HepG2 (cell line): Measurements from ENCODE around the gene ARFGEF3. TPM values are rescaled to one million over a fixed set of nuclear protein-coding genes. Genes with fewer than 3 reads are reported as not detected.

ENCODE experiments used
- ATAC-seq: fragments of 200-7000 bp; cut with Tn5 transposase; 3 replicates; pipeline ENCODE4 v1.9.1; 2020; ENCODE audit warnings: mild to moderate bottlenecking, moderate library complexity
- BruUV-seq: library from RNA; stranded (reverse); fragments of 400-500 nt; replicated peaks from 2 replicates; lab custom pipeline; 2021; lab: Mats Ljungman, UMichigan
- CTCF ChIA-PET: fragments of 300-600 bp; formaldehyde crosslinking; extraction: SDS; loops from one replicate; lab custom pipeline; 2021; ENCODE audit warnings: low total read pairs, inconsistent platforms, low intra/inter-chr PET ratio; lab: Yijun Ruan, JAX
- POLR2A ChIA-PET: fragments of 350-600 bp; sonication (Branson Sonifier 250); formaldehyde crosslinking; loops from one replicate; lab custom pipeline; 2020; ENCODE audit warnings: antibody characterized with exemption, inconsistent platforms; lab: Yijun Ruan, JAX
- DNase-seq: peaks from one replicate; pipeline ENCODE4 v3.0.0-alpha.2; 2015; ENCODE audit warnings: low spot score
- FAIRE-seq: peaks from 3 replicates; lab custom pipeline; 2011; peaks lifted over from hg19 to GRCh38; lab: Jason Lieb, UNC
- H2AFZ ChIP-seq: one replicate; pipeline ENCODE4 v1.6.1; 2011; ENCODE audit warnings: low read length, inconsistent platforms
- H3K27ac ChIP-seq: fragments of 300-600 bp; 3 replicates; pipeline ENCODE4 v1.8.0; 2011; ENCODE audit warnings: mixed run types, mild to moderate bottlenecking, mixed read lengths, low read length, inconsistent platforms; ENCODE audit not compliant: insufficient read depth; ENCODE audit errors: extremely low read length
- H3K27me3 ChIP-seq, 2 experiments: fragments of 200-600 bp in 1 of 2; 2 replicates in 1 of 2; 3 replicates in 1 of 2; pipeline versions ENCODE4 v1.6.0 to v1.8.0; 2011; ENCODE audit warnings: low read length in 2 of 2, mild to moderate bottlenecking in 2 of 2, moderate library complexity in 2 of 2, inconsistent platforms in 1 of 2; ENCODE audit not compliant: insufficient read depth in 2 of 2, control insufficient read depth in 1 of 2
- H3K36me3 ChIP-seq, 2 experiments: fragments of 200-600 bp in 1 of 2; replicated peaks in 1 of 2; 2 replicates in 1 of 2; 3 replicates in 1 of 2; pipeline versions ENCODE4 v1.5.1 to v1.8.0; 2011; ENCODE audit warnings: low read length in 2 of 2, inconsistent platforms in 1 of 2; ENCODE audit not compliant: insufficient read depth in 2 of 2, control insufficient read depth in 1 of 2
- H3K4me1 ChIP-seq: 2 replicates; pipeline ENCODE4 v1.5.1; 2012; ENCODE audit warnings: low read length, inconsistent platforms; ENCODE audit not compliant: insufficient read depth
- H3K4me2 ChIP-seq: 2 replicates; pipeline ENCODE4 v1.6.0; 2011; ENCODE audit warnings: low read depth, low read length, inconsistent platforms
- H3K4me3 ChIP-seq, 3 experiments: fragments of 200-600 bp in 1 of 3; sonication (generic), shearing (Covaris generic) in 1 of 3; replicated peaks in 1 of 3; 2 replicates each; pipeline ENCODE4 v1.5.1; 2011 to 2016; ENCODE audit warnings: low read length in 3 of 3, inconsistent platforms in 2 of 3, low read depth in 2 of 3, mild to moderate bottlenecking in 2 of 3, control low read depth in 1 of 3, mixed read lengths in 1 of 3; ENCODE audit not compliant: insufficient read depth in 1 of 3
- H3K79me2 ChIP-seq: one replicate; pipeline ENCODE4 v1.6.1; 2011; ENCODE audit warnings: low read length, inconsistent platforms; ENCODE audit not compliant: insufficient read depth
- H3K9ac ChIP-seq: 2 replicates; pipeline ENCODE4 v1.6.0; 2011; ENCODE audit warnings: mild to moderate bottlenecking, low read depth, low read length, inconsistent platforms; ENCODE audit not compliant: insufficient read depth
- H3K9me3 ChIP-seq: 2 replicates; pipeline ENCODE4 v1.5.1; 2012; ENCODE audit warnings: mild to moderate bottlenecking, low read length
- H4K20me1 ChIP-seq: 2 replicates; pipeline ENCODE4 v1.6.0; 2011; ENCODE audit warnings: inconsistent platforms, mild to moderate bottlenecking, low read length, moderate library complexity; ENCODE audit not compliant: insufficient read depth
- GABPA ChIP-seq, 2 experiments: IDR thresholded peaks; 2 replicates each; pipeline ENCODE4 v1.6.1; 2011 to 2016; ENCODE audit warnings: low read depth in 2 of 2, low read length in 1 of 2, missing biosample characterization in 1 of 2, missing genetic modification characterization in 1 of 2
- KAT7 ChIP-seq: IDR thresholded peaks from 2 replicates; pipeline ENCODE4 v1.6.1; 2018; ENCODE audit warnings: borderline replicate concordance, missing compliant biosample characterization
- KDM1A ChIP-seq: IDR thresholded peaks from 2 replicates; pipeline ENCODE4 v1.6.1; 2016; ENCODE audit warnings: missing compliant biosample characterization
- KIAA2018 ChIP-seq: sonication (generic); formaldehyde crosslinking; IDR thresholded peaks from 2 replicates; pipeline ENCODE4 v1.5.0; 2020; ENCODE audit warnings: mild to moderate bottlenecking, missing genetic modification reagents, borderline replicate concordance
- MYNN ChIP-seq: sonication (generic); formaldehyde crosslinking; IDR thresholded peaks from 2 replicates; pipeline ENCODE4 v1.4.0; 2020; ENCODE audit warnings: mild to moderate bottlenecking, low read depth, missing genetic modification reagents
- NFIC ChIP-seq: IDR thresholded peaks from 2 replicates; pipeline ENCODE4 v1.6.1; 2012; ENCODE audit warnings: mild to moderate bottlenecking, low read length, inconsistent platforms
- TGIF2 ChIP-seq: IDR thresholded peaks from 2 replicates; pipeline ENCODE4 v1.6.1; 2016; ENCODE audit warnings: control low read depth, missing compliant biosample characterization
- ZNF430 ChIP-seq: sonication (generic); formaldehyde crosslinking; IDR thresholded peaks from 2 replicates; pipeline ENCODE4 v1.9.0; 2021; ENCODE audit warnings: mild to moderate bottlenecking, missing genetic modification reagents
- WGBS: methylation state at CpG from one replicate; pipeline ENCODE4 v1.1.6; 2017; ENCODE audit warnings: low lambda C conversion rate; 5-methylcytosine and 5-hydroxymethylcytosine counted together
- in situ Hi-C: cut with HindIII; loops from 2 replicates; pipeline ENCODE4 v1.10.0; 2017; ENCODE audit warnings: low pct_unique_long_range_greater_than_20kb; ENCODE audit not compliant: extremely low pct_ligation_motif_present
- intact Hi-C: fragments of 100-400 bp; cut with micrococcal nuclease; formaldehyde crosslinking; loops from one replicate; pipeline ENCODE4 v1.10.0; 2022; ENCODE audit not compliant: unreplicated experiment
- polyA plus RNA-seq, 8 experiments: library from polyadenylated mRNA; depleted of rRNA in 3 of 8; stranded (reverse) in 7 of 8; unstranded in 1 of 8; fragments of >200 nt; fragmentation: Illumina TruSeq in 4 of 8; extraction: Trizol in 4 of 8; gene quantifications; 2 replicates each; pipeline versions ENCODE4 v1.2.1 to v1.2.3, GENCODE V29; 2011 to 2016; ENCODE audit warnings: low read depth in 4 of 8, missing spikeins in 1 of 8, mixed read lengths in 1 of 8; ENCODE audit not compliant: insufficient read depth in 1 of 8
- total RNA-seq, 5 experiments: library from RNA; depleted of rRNA; stranded (reverse); fragments of >200 nt; fragmentation: Illumina TruSeq; extraction: Trizol; gene quantifications; 2 replicates each; pipeline ENCODE4 v1.2.3, GENCODE V29; 2016; ENCODE audit warnings: low read depth in 1 of 5

The ARFGEF3 gene
- total and polyA plus RNA-seq, 2 of the 13 experiments (the other 11 are each of a cell fraction or from before 2014, with no cell fraction given), result 0.60 to 2.6 TPM

DNA sequence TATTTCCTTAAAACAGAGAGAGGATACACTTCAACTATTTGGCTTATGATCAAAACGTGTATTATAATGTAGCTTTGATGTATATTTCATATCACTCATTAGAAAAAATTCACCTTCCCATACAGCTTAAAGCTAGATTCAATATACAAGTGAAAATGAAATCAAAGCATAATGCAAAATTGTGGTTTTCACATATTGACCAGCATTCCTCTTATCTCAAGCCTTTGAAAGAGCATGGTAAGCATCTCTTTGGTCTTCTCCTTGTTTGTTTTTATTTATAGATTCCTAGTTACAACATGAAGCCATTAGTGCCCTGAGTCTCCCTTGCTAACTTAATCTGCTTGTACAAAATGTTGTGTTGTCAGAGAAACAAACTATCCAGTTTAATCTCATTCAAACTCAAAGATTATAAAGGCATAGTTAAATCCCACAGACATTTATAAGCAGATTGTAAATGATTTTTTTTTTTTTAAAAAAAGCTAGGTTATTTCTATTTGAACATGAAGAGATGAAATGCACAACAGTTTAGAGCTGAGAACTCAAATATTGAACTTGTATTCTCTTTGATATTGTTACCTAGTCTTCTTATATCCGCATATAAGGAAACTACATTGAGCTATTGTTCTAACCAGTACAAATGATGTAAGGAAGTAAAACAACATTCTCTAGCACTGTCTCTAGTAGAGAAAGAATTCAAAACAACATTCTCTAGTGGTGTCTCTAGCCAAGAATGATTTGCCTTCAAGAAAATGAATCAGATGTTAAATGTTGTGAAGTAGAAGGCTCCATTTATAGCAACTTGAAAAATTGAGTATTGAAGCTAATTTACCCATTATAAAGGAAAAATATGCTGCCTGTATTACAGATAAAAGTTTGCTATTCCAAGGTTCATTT lies 184.8 kb downstream of the ARFGEF3 start:
- in situ Hi-C loops, result no loop called here
- no peak overlapping the region for H3K9ac ChIP-seq
- POLR2A ChIA-PET, result no interaction called here
- no peak overlapping the region for H3K4me2 ChIP-seq
- no peaks in the 10 kb centered on the region for H3K4me1 ChIP-seq
- DNase-seq (no peak), ATAC-seq (no peak), FAIRE-seq (no peak)
- WGBS, result 20% methylated on average over 2 of the region's 2 CpGs
- H3K4me3 ChIP-seq, result no peak overlapping the region
- no TSS peak for BruUV-seq
- no peaks in the 10 kb centered on the region for H4K20me1 ChIP-seq
- H2AFZ ChIP-seq, result no peak overlapping the region
- TF ChIP-seq KDM1A (CRISPR knock-in tag) (no peak), NFIC (no peak), TGIF2 (CRISPR knock-in tag) (no peak), ZNF430 (CRISPR knock-in tag) (no peak), KAT7 (CRISPR knock-in tag) (no peak), MYNN (no peak), GABPA (IDR thresholded peaks at IDR 0.05; ENCODE audit: low read depth, low read length) (no peak), GABPA (CRISPR knock-in tag; IDR thresholded peaks at IDR 0.05; ENCODE audit: low read depth) (no peak), KIAA2018 (no peak)
- H3K36me3 ChIP-seq, result no peaks in the 10 kb centered on the region
- H3K27ac ChIP-seq, result no peak overlapping the region
- no peaks in the 10 kb centered on the region for H3K9me3 ChIP-seq
- intact Hi-C loops, result no loop called here
- CTCF ChIA-PET, result no interaction called here
- H3K79me2 ChIP-seq, result no peaks in the 10 kb centered on the region
- H3K27me3 ChIP-seq, result peaks cover 0 to 5% of the 10 kb centered on the region in 2 experiments; a peak in 1 of 5 replicates
